GM21390 (cell line): ENCODE data around the gene HOATZ.

ENCODE experiments used
- ATAC-seq: cut with Tn5 transposase; IDR thresholded peaks from one replicate; pipeline ENCODE4 v1.9.1; 2021; ENCODE audit not compliant: unreplicated experiment

HOATZ gene

DNA sequence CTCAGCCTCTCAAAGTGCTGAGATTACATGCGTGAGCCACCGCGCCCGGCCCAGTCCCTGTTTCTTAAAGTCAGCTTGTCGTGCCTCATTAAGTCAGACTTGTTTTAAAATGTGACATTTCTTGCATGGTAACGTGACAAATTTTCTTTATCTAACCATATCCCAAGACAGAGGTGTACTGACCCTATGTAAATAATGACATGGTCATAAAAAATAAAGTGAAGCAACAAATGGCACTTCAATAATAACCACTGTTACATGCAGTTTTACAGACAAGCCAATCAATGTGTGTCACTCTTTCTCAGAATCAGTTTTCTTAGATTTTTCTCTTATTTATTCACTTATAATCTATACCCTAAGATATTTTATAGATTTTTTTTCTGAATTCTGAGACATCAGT is 61.2 kb downstream of the HOATZ start:
- no peak for ATAC-seq

DNA sequence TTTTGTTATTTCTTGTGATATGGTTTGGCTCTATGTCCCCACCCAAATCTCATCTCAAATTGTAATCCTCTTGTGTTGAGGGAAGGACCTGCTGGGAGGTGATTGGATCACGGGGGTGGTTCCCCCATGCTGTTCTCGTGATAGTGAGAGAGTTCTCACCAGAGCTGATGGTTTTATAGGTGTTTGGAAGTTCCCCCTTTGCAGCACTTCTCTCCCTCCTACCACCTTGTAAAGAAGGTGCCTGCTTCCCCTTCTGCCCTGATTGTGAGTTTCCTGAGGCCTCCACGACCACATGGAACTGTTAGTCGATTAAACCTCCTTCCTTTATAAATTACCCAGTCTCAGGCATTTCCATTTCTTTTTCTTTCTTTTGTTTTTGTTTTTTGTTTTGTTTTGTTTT is 63.2 kb downstream of the HOATZ start:
- no peak for ATAC-seq

DNA sequence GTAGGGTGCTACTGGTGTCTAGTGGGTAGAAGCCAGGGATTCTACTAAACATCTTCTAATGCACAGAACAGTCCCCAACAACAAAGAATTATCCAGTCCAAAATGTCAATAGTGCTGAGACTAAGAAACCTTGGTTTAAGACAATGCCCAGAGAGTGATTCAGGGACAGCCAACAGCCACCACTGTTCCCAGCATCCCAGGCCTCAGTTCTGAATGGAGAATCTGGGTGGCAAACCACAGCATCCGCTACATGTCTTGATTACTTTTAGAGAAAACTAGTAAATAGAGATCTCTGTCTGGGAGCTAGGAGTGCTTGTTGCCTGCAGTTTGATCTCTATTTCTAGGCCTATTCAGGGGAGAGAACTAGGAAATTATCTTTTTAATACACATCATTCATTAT is 66.8 kb downstream of the HOATZ start:
- ATAC-seq: no peak

DNA sequence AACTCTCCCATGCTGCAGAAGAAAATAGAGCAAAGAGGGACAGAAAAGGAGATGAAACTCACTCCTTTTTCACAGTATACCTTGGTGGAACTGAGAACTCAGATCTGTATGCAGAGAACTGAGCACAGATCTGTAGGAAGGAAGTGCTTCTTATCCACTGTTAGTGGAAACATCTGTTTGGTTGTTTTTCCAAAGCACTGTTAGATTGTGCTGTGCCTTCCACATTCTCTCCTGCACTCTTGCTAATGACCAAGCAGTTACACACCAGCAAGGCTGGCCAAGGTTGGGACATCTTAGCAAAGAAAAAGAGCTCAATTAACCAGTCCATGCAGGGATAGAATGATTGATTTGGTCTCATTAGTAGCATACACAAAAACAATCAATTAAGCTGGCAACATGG is 67.6 kb downstream of the HOATZ start:
- no peak for ATAC-seq

DNA sequence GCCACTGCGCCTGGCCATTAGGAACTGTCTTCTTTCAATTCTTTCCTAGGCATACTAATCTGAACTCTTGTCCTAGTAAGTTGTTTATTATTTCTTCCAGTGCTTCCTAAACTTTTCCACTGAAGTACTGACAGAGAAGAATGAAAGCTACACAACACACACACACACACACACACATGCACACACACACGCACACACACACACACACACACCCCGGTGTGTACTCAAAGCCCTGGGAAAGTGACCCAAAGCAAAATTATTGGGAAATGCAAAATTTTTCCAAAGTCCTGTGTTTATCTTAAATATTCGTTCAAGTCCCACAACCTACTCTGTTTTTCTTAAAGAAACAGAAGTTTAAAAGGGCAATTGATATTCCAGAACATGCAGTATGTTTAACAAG is 68.3 kb downstream of the HOATZ start:
- ATAC-seq: no peak

DNA sequence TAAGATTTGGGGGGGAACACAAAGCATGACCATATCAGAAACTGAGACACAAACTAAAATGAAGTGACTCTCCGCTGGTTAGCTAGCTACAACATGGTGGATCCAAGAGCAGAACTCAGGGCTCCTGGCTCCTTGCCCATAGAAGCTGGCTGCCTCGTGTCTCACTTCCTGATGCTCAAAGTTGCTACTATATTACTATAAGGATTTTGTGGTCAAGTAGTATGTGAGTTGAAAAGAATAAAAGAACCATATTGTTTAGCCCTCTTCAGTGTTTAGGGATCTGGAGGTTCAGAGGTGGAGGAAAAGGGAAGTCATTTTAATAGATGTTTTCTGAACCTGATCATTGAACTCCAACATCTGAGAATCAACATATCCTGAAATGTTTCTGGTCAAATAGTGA is 70.8 kb downstream of the HOATZ start:
- no peak for ATAC-seq

DNA sequence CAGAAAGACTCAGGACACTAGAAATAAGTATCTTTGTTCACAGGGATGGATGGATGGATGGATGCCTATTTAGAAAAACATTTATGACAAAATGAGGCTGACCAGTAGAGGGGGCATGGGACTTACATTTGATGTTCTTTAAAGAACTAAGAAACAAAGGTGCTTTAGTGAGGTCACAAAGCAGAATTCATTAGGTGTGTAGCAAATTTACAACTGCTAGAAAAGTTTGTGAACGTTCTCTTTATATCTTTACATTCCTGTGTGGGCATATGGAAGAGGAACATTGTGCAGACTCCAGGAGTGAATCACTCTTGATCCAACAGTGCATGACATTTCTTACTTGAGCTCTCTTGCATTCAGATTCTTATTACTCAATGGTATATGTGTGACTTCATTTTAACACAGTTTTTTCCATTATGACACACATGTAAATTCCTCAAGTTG is 71.8 kb downstream of the HOATZ start:
- no peak for ATAC-seq
